Fibroblast of pulmonary artery (primary cell): ENCODE data around the gene WWOX.

Experiments
- DNase-seq: peaks from one replicate; pipeline ENCODE4 v3.0.0-alpha.2; 2010; ENCODE audit warnings: low read depth
- H3K4me3 ChIP-seq: replicated peaks from 2 replicates; pipeline ENCODE4 v1.5.1; 2011; ENCODE audit warnings: low read depth, mild to moderate bottlenecking, control low read depth, low read length, moderate library complexity
- CTCF ChIP-seq: IDR thresholded peaks from 2 replicates; pipeline ENCODE4 v1.5.1; 2011; ENCODE audit warnings: mild to moderate bottlenecking, control low read depth, low read length, inconsistent platforms; ENCODE audit errors: missing control alignments

WWOX gene

DNA sequence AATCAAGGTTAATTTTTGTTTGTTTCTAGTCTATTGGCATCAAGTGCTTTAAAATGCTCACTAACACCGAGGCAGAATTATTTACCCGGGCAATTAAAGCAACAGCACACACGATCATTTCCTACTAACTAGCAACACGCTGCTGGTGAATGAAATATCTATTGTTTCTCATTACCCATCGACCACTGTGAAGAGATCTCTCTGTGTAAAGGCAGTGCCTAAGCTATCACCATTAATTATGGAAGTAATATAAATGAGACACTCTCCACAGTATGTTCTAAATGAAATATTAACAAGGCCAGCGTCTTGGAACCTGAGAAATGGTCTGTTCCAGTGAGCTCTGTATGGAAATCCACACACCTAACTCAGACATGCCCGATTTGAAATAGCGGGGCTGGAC, 1103.5 kb downstream of the WWOX start:
- no peak for DNase-seq
- no peak overlapping the region for H3K4me3 ChIP-seq
- no peak for TF ChIP-seq CTCF

- DNase-seq, result no peak
- no peak for TF ChIP-seq CTCF
- no peak overlapping the region for H3K4me3 ChIP-seq
Observed at GRCh38 chr16:79204486-79204885, 1105.0 kb downstream of the WWOX start.

- no peak for DNase-seq
- H3K4me3 ChIP-seq, result no peak overlapping the region
- no peak for TF ChIP-seq CTCF
Observed at GRCh38 chr16:79206889-79207288, 1107.4 kb downstream of the WWOX start.

- no peak overlapping the region for H3K4me3 ChIP-seq
- no peak for TF ChIP-seq CTCF
- no peak for DNase-seq
Observed at GRCh38 chr16:79209308-79209707, 1109.9 kb downstream of the WWOX start.

GRCh38 chr16:79210607-79211006, 1111.2 kb downstream of the WWOX start:
- no peak for TF ChIP-seq CTCF
- no peak for DNase-seq
- no peak overlapping the region for H3K4me3 ChIP-seq

DNA sequence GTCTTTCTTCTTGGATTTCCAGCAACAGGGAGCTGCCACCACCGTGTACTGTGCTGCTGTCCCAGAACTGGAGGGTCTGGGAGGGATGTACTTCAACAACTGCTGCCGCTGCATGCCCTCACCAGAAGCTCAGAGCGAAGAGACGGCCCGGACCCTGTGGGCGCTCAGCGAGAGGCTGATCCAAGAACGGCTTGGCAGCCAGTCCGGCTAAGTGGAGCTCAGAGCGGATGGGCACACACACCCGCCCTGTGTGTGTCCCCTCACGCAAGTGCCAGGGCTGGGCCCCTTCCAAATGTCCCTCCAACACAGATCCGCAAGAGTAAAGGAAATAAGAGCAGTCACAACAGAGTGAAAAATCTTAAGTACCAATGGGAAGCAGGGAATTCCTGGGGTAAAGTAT, 1112.1 kb downstream of the WWOX start:
- no peak overlapping the region for H3K4me3 ChIP-seq
- TF ChIP-seq CTCF, result no peak
- no peak for DNase-seq

DNA sequence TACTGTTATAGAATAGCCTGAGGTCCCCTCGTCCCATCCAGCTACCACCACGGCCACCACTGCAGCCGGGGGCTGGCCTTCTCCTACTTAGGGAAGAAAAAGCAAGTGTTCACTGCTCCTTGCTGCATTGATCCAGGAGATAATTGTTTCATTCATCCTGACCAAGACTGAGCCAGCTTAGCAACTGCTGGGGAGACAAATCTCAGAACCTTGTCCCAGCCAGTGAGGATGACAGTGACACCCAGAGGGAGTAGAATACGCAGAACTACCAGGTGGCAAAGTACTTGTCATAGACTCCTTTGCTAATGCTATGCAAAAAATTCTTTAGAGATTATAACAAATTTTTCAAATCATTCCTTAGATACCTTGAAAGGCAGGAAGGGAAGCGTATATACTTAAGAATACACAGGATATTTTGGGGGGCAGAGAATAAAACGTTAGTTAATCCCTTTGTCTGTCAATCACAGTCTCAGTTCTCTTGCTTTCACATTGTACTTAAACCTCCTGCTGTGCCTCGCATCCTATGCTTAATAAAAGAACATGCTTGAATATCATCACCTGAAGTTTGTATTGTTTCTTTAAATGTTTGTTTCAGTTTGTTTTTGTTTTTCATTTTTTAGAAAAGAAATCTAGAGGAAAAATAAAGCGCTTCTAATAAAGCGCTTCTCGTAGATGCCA, 1112.8 kb downstream of the WWOX start:
- no peak for TF ChIP-seq CTCF
- no peak for DNase-seq
- H3K4me3 ChIP-seq, result no peak overlapping the region
